Pons (tissue), 1 donor: Measurements from ENCODE around the gene BCKDHA.
A peak's percentile ranks its signal among the peaks of the same experiment; 100 is the strongest.
"Not testable (repeated sequence)": the region's sequence is repeated elsewhere in the genome, so short reads cannot be mapped to it uniquely, and the experiment has no call there.

ENCODE experiments used
- DNase-seq: peaks from one replicate; pipeline ENCODE4 v3.0.0-alpha.2; 2016; ENCODE audit warnings: low spot score

The BCKDHA gene

DNA sequence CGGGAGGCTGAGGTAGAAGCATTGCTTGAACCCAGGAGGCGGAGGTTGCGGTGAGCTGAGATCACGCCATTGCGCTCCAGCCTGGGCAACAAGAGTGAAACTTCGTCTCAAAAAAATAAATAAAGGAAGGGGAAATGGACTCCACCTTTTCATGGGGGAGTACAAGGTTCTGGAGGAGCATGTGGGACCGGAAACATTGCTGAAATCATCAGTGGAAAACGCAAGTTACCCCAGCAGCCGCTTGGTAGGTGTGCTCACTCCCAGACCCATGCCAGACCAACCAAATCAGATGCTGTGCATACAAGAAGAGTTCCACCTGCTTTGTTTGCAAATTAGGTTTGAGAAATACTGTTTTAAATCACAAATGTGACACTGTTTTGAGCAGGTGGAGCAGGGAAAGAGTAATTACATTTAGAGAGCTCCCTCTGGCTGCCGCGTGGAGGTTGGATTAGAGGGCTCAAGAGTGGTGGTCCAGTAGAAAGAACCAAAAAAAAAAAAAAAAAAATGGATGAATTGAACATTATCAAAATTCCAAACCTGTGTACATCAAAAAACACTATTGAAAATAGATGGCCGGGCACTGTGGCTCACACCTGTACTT, 50.2 kb downstream of the BCKDHA start:
- no peak for DNase-seq

DNA sequence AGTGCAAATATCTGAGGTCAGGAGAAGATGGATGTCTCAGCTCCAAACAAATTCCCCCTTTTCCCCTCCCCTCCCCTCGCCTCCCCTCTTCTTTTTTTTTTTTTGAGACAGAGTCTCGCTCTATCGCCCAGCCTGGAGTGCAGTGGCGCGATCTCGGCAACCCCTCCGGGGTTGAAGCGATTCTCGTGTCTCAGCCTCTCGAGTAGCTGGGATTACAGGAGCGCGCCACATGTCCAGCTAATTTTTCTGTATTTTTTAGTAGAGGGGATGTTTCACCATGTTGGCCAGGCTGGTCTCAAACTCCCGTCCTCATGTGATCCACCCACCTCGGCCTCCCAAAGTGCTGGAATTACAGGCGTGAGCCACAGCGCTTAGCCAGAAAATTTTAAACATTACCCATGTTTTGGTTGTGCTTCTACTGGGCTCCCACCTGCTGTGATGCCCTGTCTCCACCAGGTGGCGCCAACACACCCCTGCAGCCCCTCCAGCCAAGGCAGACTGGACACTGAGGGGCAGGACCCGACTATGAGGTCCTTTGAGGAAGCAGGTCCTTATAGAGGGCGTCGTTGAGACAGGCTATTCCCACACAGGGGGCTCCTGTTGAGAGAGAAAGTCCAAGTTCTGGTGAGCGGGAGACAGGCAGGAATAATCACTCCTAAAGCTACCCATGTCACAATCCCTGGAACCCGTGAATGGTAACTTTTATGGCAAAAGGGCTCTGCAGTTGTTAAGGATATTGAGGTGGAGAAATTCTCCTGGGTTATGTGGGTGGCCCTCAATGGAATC, 51.7 kb downstream of the BCKDHA start:
- peak; percentile 66 for DNase-seq

DNA sequence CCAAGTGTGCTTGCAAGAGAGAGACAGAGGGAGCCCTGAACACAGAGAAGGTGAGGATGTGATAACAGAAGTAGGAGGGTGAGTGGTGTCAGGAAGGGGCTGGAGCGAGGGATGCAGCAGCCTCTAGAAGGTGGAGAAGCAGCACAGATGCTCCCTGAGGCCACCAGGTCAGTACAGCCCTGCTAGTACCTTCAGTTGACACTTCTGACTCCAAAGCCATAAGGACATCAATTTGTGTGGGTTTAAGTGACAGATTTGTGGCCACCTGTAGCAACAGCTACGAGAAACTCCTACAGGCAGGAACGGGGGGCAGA, 52.2 kb downstream of the BCKDHA start:
- no peak for DNase-seq

- no peak for DNase-seq
Observed at GRCh38 chr19:41452584-41453275, 55.1 kb downstream of the BCKDHA start.

DNA sequence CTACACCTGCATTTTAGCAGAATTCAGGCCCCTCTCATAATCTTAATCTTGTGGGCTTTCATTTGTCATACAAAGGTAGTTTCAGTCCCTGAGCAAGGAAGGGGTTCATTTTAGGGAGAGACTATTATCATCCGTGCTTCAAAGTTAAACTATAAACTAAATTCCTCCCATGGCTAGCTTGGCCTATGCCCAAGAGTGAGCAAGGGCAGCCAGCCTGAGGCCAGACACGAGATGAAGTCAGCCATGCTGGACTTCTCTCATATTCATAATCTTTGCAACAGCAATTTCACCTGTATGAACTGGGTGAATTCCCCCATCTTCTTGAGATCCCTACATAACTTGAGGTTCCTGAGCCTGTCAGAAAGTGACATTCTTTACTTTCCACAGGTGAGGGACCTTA, 58.3 kb downstream of the BCKDHA start:
- DNase-seq, result no peak

DNA sequence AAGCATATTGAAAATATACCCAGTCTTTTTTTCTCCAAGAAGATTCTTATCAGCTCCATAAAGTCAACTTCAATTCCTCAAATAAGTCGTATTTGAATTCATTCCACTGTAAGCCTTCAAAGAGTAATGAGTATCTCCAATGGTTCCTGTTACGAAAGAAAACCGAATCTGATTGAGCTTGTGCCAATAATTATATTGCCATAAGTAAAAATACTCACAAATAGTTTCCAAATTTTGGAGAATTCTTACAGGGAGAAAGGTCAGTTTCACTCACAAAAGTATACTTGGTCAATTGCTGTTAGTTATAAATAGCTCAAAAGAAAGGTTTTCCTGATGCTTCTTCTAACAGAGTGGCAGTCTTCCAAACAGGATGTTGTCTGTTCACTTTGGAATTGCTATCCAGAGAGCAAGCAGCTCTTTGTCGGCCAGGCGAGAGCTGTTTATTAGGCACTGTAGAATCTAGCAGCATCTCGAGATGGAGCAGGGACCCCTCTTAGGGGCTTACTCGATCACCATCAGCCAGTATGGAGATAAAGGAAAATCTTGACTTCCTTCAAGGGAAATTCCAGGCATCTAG, 58.8 kb downstream of the BCKDHA start:
- DNase-seq, result no peak

DNA sequence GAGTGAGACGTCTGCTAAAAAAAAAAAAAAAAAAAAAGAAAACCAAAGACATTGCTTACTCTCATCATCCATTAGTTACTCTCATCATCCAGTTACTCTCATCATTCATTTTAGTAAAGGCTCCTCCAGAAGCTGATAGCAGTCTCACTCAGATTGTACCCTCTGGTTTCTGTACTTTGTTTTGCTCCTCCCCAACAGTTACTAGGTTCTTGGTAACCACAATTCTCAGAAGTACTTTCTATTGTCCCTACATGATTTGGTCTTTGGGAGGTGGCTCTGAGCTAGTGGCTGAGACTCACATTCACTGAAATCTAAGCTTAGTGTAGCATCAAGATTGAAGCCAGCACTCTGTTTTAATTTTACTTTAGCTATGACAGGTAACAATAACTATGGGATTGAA, 59.6 kb downstream of the BCKDHA start:
- no peak for DNase-seq

GRCh38 chr19:41462497-41462896, 64.9 kb downstream of the BCKDHA start:
- no peak for DNase-seq

DNA sequence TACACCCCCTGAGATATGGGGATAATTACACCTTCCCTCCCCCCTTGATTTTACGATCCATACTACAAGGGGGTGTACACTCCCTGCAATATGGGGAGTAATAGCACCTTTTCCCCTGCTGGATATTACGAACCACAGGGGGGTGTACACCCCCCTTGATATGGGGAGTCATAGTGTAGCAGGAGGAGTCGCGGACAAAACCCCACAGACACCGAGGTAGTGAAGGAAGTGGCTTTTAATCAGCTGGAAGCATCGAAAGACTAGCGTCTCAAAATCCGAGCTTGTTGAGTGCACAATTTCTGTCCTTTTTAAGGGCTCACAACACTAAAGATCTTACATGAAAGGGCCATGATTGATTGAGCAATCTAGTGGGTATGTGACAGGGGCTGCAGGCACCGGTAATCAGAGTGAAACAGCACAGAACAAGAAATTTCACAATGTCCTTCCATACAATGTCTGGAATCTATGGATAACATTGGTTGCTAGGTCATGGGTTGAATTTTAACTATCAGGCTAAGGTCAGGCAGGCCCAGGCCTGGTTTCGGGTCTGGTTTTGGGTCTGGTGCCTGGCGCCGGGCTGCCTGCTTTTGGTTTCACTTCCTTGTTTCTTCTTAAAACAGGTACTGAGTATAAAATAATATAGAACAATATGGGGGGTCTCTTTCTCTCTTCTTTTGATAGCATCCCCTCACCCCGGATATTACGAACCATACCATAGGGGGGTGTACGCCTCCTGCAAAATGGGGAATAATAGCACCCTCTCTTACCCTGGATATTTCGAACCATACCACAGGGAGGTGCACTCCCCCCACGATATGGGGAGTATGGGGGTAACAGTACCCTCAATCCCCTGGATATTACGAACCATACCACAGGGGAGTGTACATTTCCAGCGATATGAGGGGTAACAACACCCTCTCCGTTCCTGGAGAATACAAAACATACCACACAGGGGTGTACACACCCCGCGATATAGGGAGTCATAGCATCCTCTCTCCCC, 65.9 kb downstream of the BCKDHA start:
- not testable (repeated sequence) for DNase-seq
